CD4-positive, alpha-beta T cell (primary cell): ENCODE results near the gene ME3. TPM values are rescaled to one million over a fixed set of nuclear protein-coding genes. Genes with fewer than 3 reads are reported as not detected.

Source experiments
- ATAC-seq: fragments of 200-7000 bp; cut with Tn5 transposase; one replicate; pipeline ENCODE4 v1.10.0; 2022; ENCODE audit warnings: mild to moderate bottlenecking; ENCODE audit not compliant: poor library complexity
- CTCF ChIA-PET: fragments of 350-600 bp; sonication (Branson Sonifier 250); formaldehyde crosslinking; loops from one replicate; lab custom pipeline; 2021; ENCODE audit warnings: antibody characterized with exemption, inconsistent platforms; lab: Charles Lee
- POLR2A ChIA-PET: fragments of 350-600 bp; sonication (Branson Sonifier 250); formaldehyde crosslinking; loops from one replicate; lab custom pipeline; 2021; ENCODE audit warnings: antibody characterized with exemption, inconsistent platforms; lab: Charles Lee
- DNase-seq, 14 experiments: peaks; one replicate each; pipeline ENCODE4 v3.0.0-alpha.2; 2013 to 2020; ENCODE audit warnings: mixed read lengths in 2 of 14
- H3K27ac ChIP-seq, 2 donors: one replicate each; pipeline versions ENCODE4 v1.5.1 to v1.7.0; 2013; ENCODE audit warnings: low read length in 2 of 2, low read depth in 1 of 2, mild to moderate bottlenecking in 1 of 2
- H3K27me3 ChIP-seq, 2 experiments: 1 replicate in 1 of 2; 2 replicates in 1 of 2; pipeline versions ENCODE4 v1.6.1 to v1.7.0; 2013; ENCODE audit warnings: low read length in 2 of 2, control low read depth in 1 of 2, mild to moderate bottlenecking in 1 of 2, moderate library complexity in 1 of 2; ENCODE audit not compliant: insufficient read depth in 2 of 2, control insufficient read depth in 1 of 2
- H3K36me3 ChIP-seq: one replicate; pipeline ENCODE4 v1.6.1; 2013; ENCODE audit warnings: low read length, control low read depth; ENCODE audit not compliant: insufficient read depth
- H3K4me1 ChIP-seq: one replicate; pipeline ENCODE4 v1.6.1; 2013; ENCODE audit warnings: low read length, control low read depth; ENCODE audit not compliant: insufficient read depth
- H3K4me3 ChIP-seq: one replicate; pipeline ENCODE4 v1.5.1; 2013; ENCODE audit warnings: mild to moderate bottlenecking, low read length, moderate library complexity
- H3K9me3 ChIP-seq, 2 experiments: 1 replicate in 1 of 2; 2 replicates in 1 of 2; pipeline versions ENCODE4 v1.6.1 to v1.7.0; 2013; ENCODE audit warnings: low read length in 2 of 2, mild to moderate bottlenecking in 2 of 2, control low read depth in 1 of 2, moderate library complexity in 1 of 2; ENCODE audit not compliant: control insufficient read depth in 1 of 2, insufficient read depth in 1 of 2
- H3K27ac Mint-ChIP-seq: one replicate; pipeline ENCODE4 v1.8.0; 2020; ENCODE audit warnings: mixed read lengths
- H3K27me3 Mint-ChIP-seq: one replicate; pipeline ENCODE4 v1.8.0; 2021; ENCODE audit warnings: mixed read lengths
- H3K36me3 Mint-ChIP-seq: one replicate; pipeline ENCODE4 v1.8.0; 2021; ENCODE audit warnings: low read depth, mixed read lengths
- H3K4me1 Mint-ChIP-seq: one replicate; pipeline ENCODE4 v1.8.0; 2021; ENCODE audit warnings: low read depth, mixed read lengths
- H3K4me3 Mint-ChIP-seq: one replicate; pipeline ENCODE4 v1.8.0; 2020; ENCODE audit warnings: mild to moderate bottlenecking, mixed read lengths
- H3K9me3 Mint-ChIP-seq: one replicate; pipeline ENCODE4 v1.8.0; 2020; ENCODE audit warnings: mixed read lengths
- intact Hi-C, 2 experiments: fragments of 100-400 bp; cut with DNase I in 1 of 2; cut with micrococcal nuclease in 1 of 2; formaldehyde crosslinking; loops; one replicate each; pipeline versions ENCODE4 v1.15.1 to v1.9.0; 2023 to 2025; cut with DNase I, micrococcal nuclease
- total RNA-seq, 174 experiments: library from RNA in 2 of 174; stranded (reverse) in 2 of 174; gene quantifications; one replicate each; pipeline ENCODE4 v1.2.3 and lab custom pipeline; 2021 to 2026
- TF ChIP-seq, protein P1 (sequence below): fragments of 200-600 bp; IDR thresholded peaks from one replicate; pipeline ENCODE4 v1.8.0; 2022; ENCODE audit warnings: antibody characterized with exemption, mild to moderate bottlenecking

ME3 gene
- total RNA-seq, 2 experiments from 2014 or later = 9.1 to 10.6 TPM

DNA sequence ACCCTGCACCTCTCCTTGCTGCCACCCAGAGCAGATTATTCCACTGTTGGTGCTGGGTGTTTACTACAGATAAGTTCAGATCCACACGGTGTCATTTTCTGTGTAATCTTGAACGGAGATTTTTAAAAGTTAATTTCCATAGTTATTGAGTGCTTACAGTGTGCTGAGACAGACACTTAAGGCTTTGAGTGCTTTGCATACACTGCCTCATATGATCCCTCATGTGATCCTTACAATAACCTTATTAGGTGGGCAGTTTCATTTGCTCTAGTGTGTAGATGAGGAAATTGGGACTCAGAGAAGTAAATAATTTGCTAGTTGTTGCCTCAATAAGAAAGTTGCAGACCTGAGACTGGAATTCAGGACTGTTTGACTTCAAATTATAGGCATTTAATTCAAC lies 32.3 kb upstream of the ME3 start:
- H3K4me1 ChIP-seq = no peaks in the 10 kb centered on the region
- H3K4me1 Mint-ChIP-seq = no peaks in the 10 kb centered on the region
- peaks cover 19% of the 10 kb centered on the region for H3K27me3 Mint-ChIP-seq
- intact Hi-C loops = no loop called here
- no peak overlapping the region for H3K27ac Mint-ChIP-seq
- no peaks in the 10 kb centered on the region for H3K9me3 Mint-ChIP-seq
- ATAC-seq (no peak), DNase-seq (no peak)
- H3K27ac ChIP-seq = no peak overlapping the region
- no peaks in the 10 kb centered on the region for H3K27me3 ChIP-seq
- CTCF ChIA-PET = no interaction called here
- POLR2A ChIA-PET = interaction anchor here (0.6 kb wide), 1 partner anchor 22 kb away, joined by 3 read pairs; no protein-coding TSS in a partner anchor
- no peaks in the 10 kb centered on the region for H3K36me3 Mint-ChIP-seq
- no peak overlapping the region for H3K4me3 ChIP-seq
- H3K9me3 ChIP-seq = no peaks in the 10 kb centered on the region
- no peaks in the 10 kb centered on the region for H3K36me3 ChIP-seq
- TF ChIP-seq, protein P1, sequence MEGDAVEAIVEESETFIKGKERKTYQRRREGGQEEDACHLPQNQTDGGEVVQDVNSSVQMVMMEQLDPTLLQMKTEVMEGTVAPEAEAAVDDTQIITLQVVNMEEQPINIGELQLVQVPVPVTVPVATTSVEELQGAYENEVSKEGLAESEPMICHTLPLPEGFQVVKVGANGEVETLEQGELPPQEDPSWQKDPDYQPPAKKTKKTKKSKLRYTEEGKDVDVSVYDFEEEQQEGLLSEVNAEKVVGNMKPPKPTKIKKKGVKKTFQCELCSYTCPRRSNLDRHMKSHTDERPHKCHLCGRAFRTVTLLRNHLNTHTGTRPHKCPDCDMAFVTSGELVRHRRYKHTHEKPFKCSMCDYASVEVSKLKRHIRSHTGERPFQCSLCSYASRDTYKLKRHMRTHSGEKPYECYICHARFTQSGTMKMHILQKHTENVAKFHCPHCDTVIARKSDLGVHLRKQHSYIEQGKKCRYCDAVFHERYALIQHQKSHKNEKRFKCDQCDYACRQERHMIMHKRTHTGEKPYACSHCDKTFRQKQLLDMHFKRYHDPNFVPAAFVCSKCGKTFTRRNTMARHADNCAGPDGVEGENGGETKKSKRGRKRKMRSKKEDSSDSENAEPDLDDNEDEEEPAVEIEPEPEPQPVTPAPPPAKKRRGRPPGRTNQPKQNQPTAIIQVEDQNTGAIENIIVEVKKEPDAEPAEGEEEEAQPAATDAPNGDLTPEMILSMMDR = no peak
- no peak overlapping the region for H3K4me3 Mint-ChIP-seq

GRCh38 chr11:86703987-86704386 lies 31.6 kb upstream of the ME3 start:
- no peak overlapping the region for H3K4me3 Mint-ChIP-seq
- ATAC-seq (no peak), DNase-seq (peak in 2 of 14 experiments; percentile 1 to 8)
- H3K36me3 Mint-ChIP-seq = no peaks in the 10 kb centered on the region
- no peaks in the 10 kb centered on the region for H3K9me3 ChIP-seq
- H3K27me3 Mint-ChIP-seq = peaks cover 19% of the 10 kb centered on the region
- no peak overlapping the region for H3K27ac ChIP-seq
- H3K27me3 ChIP-seq = no peaks in the 10 kb centered on the region
- POLR2A ChIA-PET = no interaction called here
- H3K4me3 ChIP-seq = no peak overlapping the region
- no peaks in the 10 kb centered on the region for H3K9me3 Mint-ChIP-seq
- no peaks in the 10 kb centered on the region for H3K4me1 Mint-ChIP-seq
- intact Hi-C loops = no loop called here
- CTCF ChIA-PET = no interaction called here
- H3K36me3 ChIP-seq = no peaks in the 10 kb centered on the region
- no peak overlapping the region for H3K27ac Mint-ChIP-seq
- no peaks in the 10 kb centered on the region for H3K4me1 ChIP-seq
- TF ChIP-seq, protein P1 = no peak

DNA sequence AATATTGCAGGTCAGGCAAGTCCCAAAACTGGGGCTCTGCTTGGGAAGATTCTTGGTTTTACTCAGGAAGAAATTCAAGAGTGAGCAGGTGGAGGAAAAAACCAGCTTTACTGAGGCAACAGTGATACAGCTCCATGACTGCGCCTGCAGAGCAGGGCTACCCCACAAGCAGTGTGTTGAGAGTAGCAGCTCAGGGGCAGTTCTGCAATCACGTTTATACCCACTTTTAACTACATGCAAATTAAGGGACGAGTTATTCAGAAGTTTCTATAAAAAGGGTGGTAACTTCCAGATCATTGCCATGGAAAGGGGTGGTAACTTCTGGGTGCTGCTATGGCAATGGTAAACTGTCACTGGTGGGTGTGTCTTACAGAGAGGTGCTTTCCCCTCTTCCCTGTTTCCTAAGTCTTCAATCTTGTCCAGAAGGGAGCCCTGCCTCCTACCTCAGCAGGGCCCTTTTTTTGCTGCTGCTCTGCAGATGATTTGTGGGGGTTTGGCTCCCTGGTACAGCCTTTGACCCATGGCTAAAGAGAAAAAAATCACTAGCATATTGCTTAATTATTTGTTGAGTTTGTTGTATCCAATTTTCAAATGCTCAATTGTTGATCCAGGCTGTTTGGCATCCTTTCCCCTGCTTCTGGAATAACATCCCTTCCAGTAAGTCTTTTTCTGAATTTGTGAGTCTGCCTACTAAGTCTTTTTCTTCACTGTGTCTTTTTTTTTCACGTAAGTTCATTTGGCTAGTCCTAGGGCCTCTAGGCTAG lies 30.0 kb upstream of the ME3 start:
- Mint-ChIP-seq H3K27ac (no peak overlapping the region), H3K36me3 (no peaks in the 10 kb centered on the region), H3K4me1 (no peaks in the 10 kb centered on the region), H3K9me3 (no peaks in the 10 kb centered on the region), H3K4me3 (no peak overlapping the region), H3K27me3 (peaks cover 16% of the 10 kb centered on the region)
- DNase-seq = no peak
- ChIA-PET POLR2A (no interaction called here), CTCF (no interaction called here)
- no peak overlapping the region for H3K4me3 ChIP-seq
- H3K4me1 ChIP-seq = no peaks in the 10 kb centered on the region
- intact Hi-C loops = no loop called here
- no peak for ATAC-seq
- no peaks in the 10 kb centered on the region for H3K27me3 ChIP-seq
- no peaks in the 10 kb centered on the region for H3K9me3 ChIP-seq
- TF ChIP-seq, protein P1 = no peak
- no peaks in the 10 kb centered on the region for H3K36me3 ChIP-seq
- no peak overlapping the region for H3K27ac ChIP-seq
